Stomach (tissue), 9 donors: ENCODE data around the gene SPINK13. TPM values are rescaled to one million over a fixed set of nuclear protein-coding genes. Genes with fewer than 3 reads are reported as not detected.

ENCODE experiments used
- DNase-seq, 2 donors: peaks; one replicate each; pipeline versions ENCODE4 v3.0.0 to v3.0.0-alpha.2; 2013 to 2019
- H3K27ac ChIP-seq, 5 donors: fragments of 200-600 bp in 4 of 5; sonication (generic) in 4 of 5; one replicate each; pipeline ENCODE4 v1.5.1; 2013 to 2019; ENCODE audit warnings: mild to moderate bottlenecking in 1 of 5, moderate library complexity in 1 of 5
- H3K27me3 ChIP-seq, 3 donors: fragments of 200-600 bp; sonication (generic); one replicate each; pipeline ENCODE4 v1.5.1; 2017 to 2019; ENCODE audit warnings: mixed run types in 1 of 3
- H3K36me3 ChIP-seq, 4 donors: fragments of 200-600 bp; sonication (generic); 1 replicate in 3 of 4; 2 replicates in 1 of 4; pipeline ENCODE4 v1.5.1; 2016 to 2019
- H3K4me1 ChIP-seq, 4 donors: fragments of 200-600 bp; sonication (generic); one replicate each; pipeline ENCODE4 v1.5.1; 2016 to 2019
- H3K4me3 ChIP-seq, 4 donors: fragments of 200-600 bp; sonication (generic) in 3 of 4; one replicate each; pipeline ENCODE4 v1.5.1; 2016 to 2019; ENCODE audit warnings: mild to moderate bottlenecking in 1 of 4
- H3K9me3 ChIP-seq, 4 donors: fragments of 200-600 bp; sonication (generic); one replicate each; pipeline ENCODE4 v1.5.1; 2016 to 2019
- CTCF ChIP-seq, 7 experiments: fragments of 450-650 bp in 4 of 7; fragments of 200-600 bp in 3 of 7; sonication (generic) in 3 of 7; IDR thresholded peaks; one replicate each; pipeline ENCODE4 v1.5.1; 2016 to 2019; ENCODE audit warnings: antibody characterized with exemption in 7 of 7, control low read depth in 2 of 7, mild to moderate bottlenecking in 1 of 7
- EP300 ChIP-seq: sonication (generic); formaldehyde crosslinking; IDR thresholded peaks from one replicate; pipeline ENCODE4 v1.6.1; 2017; ENCODE audit warnings: antibody characterized with exemption
- POLR2A ChIP-seq, 4 donors: fragments of 450-650 bp; IDR thresholded peaks; one replicate each; pipeline ENCODE4 v1.6.1; 2016; ENCODE audit warnings: antibody characterized with exemption in 4 of 4, control low read depth in 2 of 4, mild to moderate bottlenecking in 1 of 4, moderate library complexity in 1 of 4
- POLR2AphosphoS5 ChIP-seq, 3 donors: sonication (generic); formaldehyde crosslinking; IDR thresholded peaks; one replicate each; pipeline ENCODE4 v1.6.1; 2016; ENCODE audit warnings: antibody characterized with exemption in 3 of 3
- WGBS, 5 donors: extraction: QIAGEN DNeasy Blood & Tissue Kit in 3 of 5; methylation state at CpG; one replicate each; pipeline versions ENCODE4 v1.1.5 to v1.1.7; 2013 to 2018; 5-methylcytosine and 5-hydroxymethylcytosine counted together
- intact Hi-C: fragments of 100-400 bp; cut with DNase I; formaldehyde crosslinking; loops from one replicate; pipeline ENCODE4 v1.15.1; 2023; ENCODE audit warnings: low total_unique reads
- polyA plus RNA-seq, 3 donors: library from polyadenylated mRNA; stranded (reverse); fragments of 200-250 nt; gene quantifications; one replicate each; pipeline ENCODE4 v1.2.3, GENCODE V29; 2013
- total RNA-seq, 5 donors: library from RNA; depleted of rRNA; stranded (reverse); fragments of >200 nt; gene quantifications; one replicate each; pipeline versions ENCODE4 v1.1.0 to v1.2.3, GENCODE V29; 2014 to 2016
- donor health status: healthy with polysubstance abuse.
- donor health status: Bipolar disorder and iron deficiency.
- donor health status: healthy.

SPINK13 gene
- total and polyA plus RNA-seq, 8 donors: 1.4 to 9.3 (median 1.5) TPM; not detected in 5

- Histone ChIP-seq H3K4me3 (no peak overlapping the region), H3K4me1 (no peaks in the 10 kb centered on the region), H3K36me3 (no peaks in the 10 kb centered on the region), H3K27me3 (no peaks in the 10 kb centered on the region), H3K27ac (no peak overlapping the region), H3K9me3 (peaks cover 0 to 5% (median 0%) of the 10 kb centered on the region in 4 donors)
- intact Hi-C loops: no loop called here
- DNase-seq: no peak
- WGBS, 5 donors: 68 to 77% (median 74%) methylated on average over 2 of the region's 2 CpGs
- TF ChIP-seq POLR2A (IDR thresholded peaks at IDR 0.05): no peak
- TF ChIP-seq EP300: no peak
- no peak for TF ChIP-seq POLR2AphosphoS5 (IDR thresholded peaks at IDR 0.05)
- no peak for TF ChIP-seq CTCF (IDR thresholded peaks at IDR 0.05)
Measured at GRCh38 chr5:148248894-148249293, 19.7 kb upstream of the SPINK13 start.

GRCh38 chr5:148255456-148255855 is 13.1 kb upstream of the SPINK13 start:
- H3K4me3 ChIP-seq: no peak overlapping the region
- no peak overlapping the region for H3K27ac ChIP-seq
- intact Hi-C loops: no loop called here
- no peaks in the 10 kb centered on the region for H3K36me3 ChIP-seq
- DNase-seq: no peak
- no peak for TF ChIP-seq EP300
- no peak for TF ChIP-seq POLR2AphosphoS5 (IDR thresholded peaks at IDR 0.05)
- TF ChIP-seq POLR2A (IDR thresholded peaks at IDR 0.05): no peak
- TF ChIP-seq CTCF (IDR thresholded peaks at IDR 0.05): no peak
- H3K4me1 ChIP-seq: no peaks in the 10 kb centered on the region
- H3K27me3 ChIP-seq: no peaks in the 10 kb centered on the region
- peaks cover 0 to 35% (median 25%) of the 10 kb centered on the region in 4 donors for H3K9me3 ChIP-seq

GRCh38 chr5:148259288-148259687 is 9.3 kb upstream of the SPINK13 start:
- no peak for DNase-seq
- H3K27me3 ChIP-seq: no peaks in the 10 kb centered on the region
- no peaks in the 10 kb centered on the region for H3K4me1 ChIP-seq
- no peak for TF ChIP-seq CTCF (IDR thresholded peaks at IDR 0.05)
- no peak for TF ChIP-seq POLR2A (IDR thresholded peaks at IDR 0.05)
- no peak for TF ChIP-seq EP300
- no peak for TF ChIP-seq POLR2AphosphoS5 (IDR thresholded peaks at IDR 0.05)
- intact Hi-C loops: no loop called here
- H3K9me3 ChIP-seq: peaks cover 0 to 30% (median 25%) of the 10 kb centered on the region in 4 donors
- no peak overlapping the region for H3K4me3 ChIP-seq
- 86 to 96% (median 87%) methylated on average over 2 of the region's 2 CpGs for whole genome bisulfite sequencing, 5 donors
- no peaks in the 10 kb centered on the region for H3K36me3 ChIP-seq
- no peak overlapping the region for H3K27ac ChIP-seq

GRCh38 chr5:148261221-148261620 is 7.4 kb upstream of the SPINK13 start:
- no peak for DNase-seq
- Histone ChIP-seq H3K27ac (no peak overlapping the region), H3K27me3 (no peaks in the 10 kb centered on the region), H3K4me1 (no peaks in the 10 kb centered on the region), H3K36me3 (no peaks in the 10 kb centered on the region), H3K4me3 (no peak overlapping the region), H3K9me3 (peaks cover 0 to 34% (median 22%) of the 10 kb centered on the region in 4 donors)
- intact Hi-C loops: no loop called here
- no peak for TF ChIP-seq CTCF (IDR thresholded peaks at IDR 0.05)
- no peak for TF ChIP-seq POLR2A (IDR thresholded peaks at IDR 0.05)
- no peak for TF ChIP-seq EP300
- no peak for TF ChIP-seq POLR2AphosphoS5 (IDR thresholded peaks at IDR 0.05)
